SK-N-MC (cell line): Measurements from ENCODE around the gene RFC3.
"Not testable (repeated sequence)": the region's sequence is repeated elsewhere in the genome, so short reads cannot be mapped to it uniquely, and the experiment has no call there.

Experiments
- DNase-seq: peaks from one replicate; pipeline ENCODE4 v3.0.0-alpha.2; 2011; ENCODE audit warnings: low read depth, low spot score
- H3K27ac ChIP-seq: fragments of 200-600 bp; sonication (generic); 2 replicates; pipeline ENCODE4 v1.5.1; 2016; ENCODE audit warnings: mixed run types
- H3K36me3 ChIP-seq: fragments of 200-600 bp; sonication (generic); 2 replicates; pipeline ENCODE4 v1.6.1; 2017; ENCODE audit warnings: antibody characterized with exemption, low read length, mixed read lengths; ENCODE audit not compliant: insufficient read depth
- H3K4me3 ChIP-seq: fragments of 200-600 bp; sonication (generic); 2 replicates; pipeline ENCODE4 v1.5.1; 2016
- H3K9ac ChIP-seq: fragments of 200-600 bp; sonication (generic); 2 replicates; pipeline ENCODE4 v1.8.0; 2017; ENCODE audit warnings: mixed run types, mixed read lengths; ENCODE audit not compliant: insufficient read length
- H3K9me3 ChIP-seq: fragments of 200-600 bp; sonication (generic); 2 replicates; pipeline ENCODE4 v1.6.1; 2017; ENCODE audit warnings: low read depth, mild to moderate bottlenecking, antibody characterized with exemption, low read length, moderate library complexity, mixed read lengths
- EZH2 ChIP-seq: fragments of 200-600 bp; sonication (generic); IDR thresholded peaks from one replicate; pipeline ENCODE4 v1.6.1; 2017; ENCODE audit warnings: antibody characterized with exemption
- FOXP2 ChIP-seq: optimal IDR thresholded peaks from 2 replicates; pipeline ENCODE3; 2011; ENCODE audit warnings: mild to moderate bottlenecking, moderate library complexity; ENCODE audit not compliant: insufficient read depth; ENCODE audit errors: extremely low read length, control extremely low read depth
- POLR2AphosphoS5 ChIP-seq: IDR thresholded peaks from 2 replicates; pipeline ENCODE4 v1.6.1; 2012; ENCODE audit warnings: mild to moderate bottlenecking, low read depth, low read length, borderline replicate concordance

RFC3 gene

GRCh38 chr13:33817901-33818706 lies at the start of gene RFC3:
Gene RFC3 (plus strand): TSS chr13:33818149. CDS start chr13:33818179, 30 bp downstream.
- DNase-seq: peak; percentile 48
- Histone ChIP-seq H3K36me3 (peaks cover 34% of the 10 kb centered on the region), H3K4me3 (peak within 1 kb of the TSS; percentile 98), H3K9ac (peak within 1 kb of the TSS; percentile 99), H3K27ac (peak within 1 kb of the TSS; percentile 85), H3K9me3 (no peaks in the 10 kb centered on the region)
- no peak for TF ChIP-seq EZH2
- peak; percentile 54 for TF ChIP-seq FOXP2
- peak; percentile 77 for TF ChIP-seq POLR2AphosphoS5

GRCh38 chr13:33771296-33771695 lies 46.7 kb upstream of the RFC3 start:
- no peak for DNase-seq
- H3K9me3 ChIP-seq: no peaks in the 10 kb centered on the region
- H3K36me3 ChIP-seq: no peaks in the 10 kb centered on the region
- TF ChIP-seq EZH2 (no peak), POLR2AphosphoS5 (no peak), FOXP2 (no peak)
- no peak overlapping the region for H3K9ac ChIP-seq
- H3K27ac ChIP-seq: no peak overlapping the region
- no peak overlapping the region for H3K4me3 ChIP-seq

GRCh38 chr13:33773790-33774462 lies 44.0 kb upstream of the RFC3 start:
- Histone ChIP-seq H3K27ac (no peak overlapping the region), H3K4me3 (no peak overlapping the region), H3K9ac (no peak overlapping the region), H3K9me3 (no peaks in the 10 kb centered on the region), H3K36me3 (no peaks in the 10 kb centered on the region)
- TF ChIP-seq POLR2AphosphoS5 (no peak), EZH2 (no peak), FOXP2 (no peak)
- DNase-seq: no peak

- H3K36me3 ChIP-seq: no peaks in the 10 kb centered on the region
- TF ChIP-seq POLR2AphosphoS5 (no peak), FOXP2 (no peak), EZH2 (no peak)
- no peak for DNase-seq
- H3K9me3 ChIP-seq: no peaks in the 10 kb centered on the region
- no peak overlapping the region for H3K27ac ChIP-seq
- no peak overlapping the region for H3K4me3 ChIP-seq
- no peak overlapping the region for H3K9ac ChIP-seq
Observed at GRCh38 chr13:33775339-33776108, 42.4 kb upstream of the RFC3 start.

GRCh38 chr13:33776239-33776881 lies 41.6 kb upstream of the RFC3 start:
- Histone ChIP-seq H3K4me3 (no peak overlapping the region), H3K9ac (no peak overlapping the region), H3K27ac (no peak overlapping the region), H3K36me3 (no peaks in the 10 kb centered on the region), H3K9me3 (no peaks in the 10 kb centered on the region)
- TF ChIP-seq FOXP2 (no peak), EZH2 (no peak), POLR2AphosphoS5 (no peak)
- no peak for DNase-seq

GRCh38 chr13:33782631-33783030 lies 35.3 kb upstream of the RFC3 start:
- no peak overlapping the region for H3K4me3 ChIP-seq
- TF ChIP-seq FOXP2 (no peak), POLR2AphosphoS5 (no peak), EZH2 (no peak)
- no peak for DNase-seq

GRCh38 chr13:33783212-33783611 lies 34.7 kb upstream of the RFC3 start:
- H3K27ac ChIP-seq, DNase-seq, H3K4me3 ChIP-seq, H3K9me3 ChIP-seq, H3K36me3 ChIP-seq, H3K9ac ChIP-seq: not testable (repeated sequence)

More at GRCh38 chr13:33782631-33783030, 35.3 kb upstream of the RFC3 start:
- Histone ChIP-seq H3K9me3 (no peaks in the 10 kb centered on the region), H3K27ac (no peak overlapping the region), H3K9ac (no peak overlapping the region), H3K36me3 (no peaks in the 10 kb centered on the region)

GRCh38 chr13:33784738-33785137 lies 33.2 kb upstream of the RFC3 start:
- DNase-seq: no peak
- no peak overlapping the region for H3K27ac ChIP-seq
- H3K9me3 ChIP-seq: no peaks in the 10 kb centered on the region
- no peak overlapping the region for H3K9ac ChIP-seq
- TF ChIP-seq FOXP2 (no peak), EZH2 (no peak), POLR2AphosphoS5 (no peak)
- H3K4me3 ChIP-seq: no peak overlapping the region
- no peaks in the 10 kb centered on the region for H3K36me3 ChIP-seq
